Endothelial cell of umbilical vein (primary cell): ENCODE data around the gene FMN2.

Experiments used
- CTCF ChIP-seq, 2 donors: IDR thresholded peaks; 1 replicate in 1 of 2; 2 replicates in 1 of 2; pipeline ENCODE4 v1.5.1; 2011; ENCODE audit warnings: low read length in 2 of 2, mild to moderate bottlenecking in 2 of 2, moderate library complexity in 2 of 2, control low read depth in 1 of 2, inconsistent platforms in 1 of 2, low read depth in 1 of 2; ENCODE audit not compliant: insufficient read depth in 1 of 2; ENCODE audit errors: extremely low read depth in 1 of 2
- EZH2 ChIP-seq: IDR thresholded peaks from 2 replicates; pipeline ENCODE4 v1.6.1; 2012; ENCODE audit warnings: borderline replicate concordance, low read depth, mild to moderate bottlenecking, moderate library complexity, low read length, inconsistent platforms; ENCODE audit not compliant: severe bottlenecking
- FOS ChIP-seq: IDR thresholded peaks from 2 replicates; pipeline ENCODE4 v1.6.1; 2011; ENCODE audit warnings: mild to moderate bottlenecking, low read length, moderate library complexity, borderline replicate concordance; ENCODE audit not compliant: insufficient read depth
- JUN ChIP-seq: IDR thresholded peaks from 2 replicates; pipeline ENCODE4 v1.6.1; 2011; ENCODE audit warnings: borderline replicate concordance, low read depth; ENCODE audit not compliant: insufficient read length, insufficient read depth
- POLR2A ChIP-seq: IDR thresholded peaks from 2 replicates; pipeline ENCODE4 v1.6.1; 2012; ENCODE audit warnings: low read depth, mild to moderate bottlenecking, control low read depth, low read length
- POLR2AphosphoS5 ChIP-seq: IDR thresholded peaks from 2 replicates; pipeline ENCODE4 v1.6.1; 2012; ENCODE audit warnings: low read depth, mild to moderate bottlenecking, control low read depth, low read length, moderate library complexity; ENCODE audit not compliant: insufficient read depth
- TF ChIP-seq, protein P1 (sequence below): IDR thresholded peaks from 2 replicates; pipeline ENCODE4 v1.6.1; 2011; ENCODE audit not compliant: insufficient read depth, insufficient read length

DNA sequence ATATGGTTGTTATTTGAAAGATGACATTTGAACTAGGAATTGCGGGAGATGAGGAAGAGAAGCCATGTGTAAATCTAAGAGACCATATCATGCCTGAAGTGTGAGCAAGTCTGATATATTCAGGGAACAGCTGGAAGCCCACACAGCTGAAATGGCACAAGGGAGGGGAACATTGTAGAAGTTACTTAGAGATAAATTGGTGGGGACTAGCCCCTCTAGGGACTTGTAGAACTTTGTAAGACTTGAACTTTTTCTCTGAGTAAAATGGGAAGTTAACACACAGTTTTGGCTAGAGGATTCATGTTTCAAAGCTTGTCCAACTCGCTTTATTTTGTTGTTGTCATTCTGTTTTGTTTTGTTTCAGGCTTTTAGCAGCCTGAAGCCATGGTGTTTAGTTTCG is 216.4 kb downstream of the FMN2 start:
- TF ChIP-seq CTCF (IDR thresholded peaks at IDR 0.05; ENCODE audit: extremely low read depth in 1 of 2, insufficient read depth in 1 of 2, low read depth in 1 of 2, low read length in 2 of 2): no peak
- TF ChIP-seq POLR2AphosphoS5: no peak
- no peak for TF ChIP-seq POLR2A
- no peak for TF ChIP-seq FOS
- TF ChIP-seq EZH2: no peak
- no peak for TF ChIP-seq JUN
- TF ChIP-seq, protein P1, sequence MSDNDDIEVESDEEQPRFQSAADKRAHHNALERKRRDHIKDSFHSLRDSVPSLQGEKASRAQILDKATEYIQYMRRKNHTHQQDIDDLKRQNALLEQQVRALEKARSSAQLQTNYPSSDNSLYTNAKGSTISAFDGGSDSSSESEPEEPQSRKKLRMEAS: no peak
